IPS DF 4.7 (cell line): Measurements from ENCODE around the gene AFG1L.
"Not testable (repeated sequence)": the region's sequence is repeated elsewhere in the genome, so short reads cannot be mapped to it uniquely, and the experiment has no call there.

Experiments
- DNase-seq: peaks from one replicate; pipeline ENCODE4 v3.0.0-alpha.2; 2013; ENCODE audit warnings: low spot score; ENCODE audit errors: extremely low read depth

The AFG1L gene

DNA sequence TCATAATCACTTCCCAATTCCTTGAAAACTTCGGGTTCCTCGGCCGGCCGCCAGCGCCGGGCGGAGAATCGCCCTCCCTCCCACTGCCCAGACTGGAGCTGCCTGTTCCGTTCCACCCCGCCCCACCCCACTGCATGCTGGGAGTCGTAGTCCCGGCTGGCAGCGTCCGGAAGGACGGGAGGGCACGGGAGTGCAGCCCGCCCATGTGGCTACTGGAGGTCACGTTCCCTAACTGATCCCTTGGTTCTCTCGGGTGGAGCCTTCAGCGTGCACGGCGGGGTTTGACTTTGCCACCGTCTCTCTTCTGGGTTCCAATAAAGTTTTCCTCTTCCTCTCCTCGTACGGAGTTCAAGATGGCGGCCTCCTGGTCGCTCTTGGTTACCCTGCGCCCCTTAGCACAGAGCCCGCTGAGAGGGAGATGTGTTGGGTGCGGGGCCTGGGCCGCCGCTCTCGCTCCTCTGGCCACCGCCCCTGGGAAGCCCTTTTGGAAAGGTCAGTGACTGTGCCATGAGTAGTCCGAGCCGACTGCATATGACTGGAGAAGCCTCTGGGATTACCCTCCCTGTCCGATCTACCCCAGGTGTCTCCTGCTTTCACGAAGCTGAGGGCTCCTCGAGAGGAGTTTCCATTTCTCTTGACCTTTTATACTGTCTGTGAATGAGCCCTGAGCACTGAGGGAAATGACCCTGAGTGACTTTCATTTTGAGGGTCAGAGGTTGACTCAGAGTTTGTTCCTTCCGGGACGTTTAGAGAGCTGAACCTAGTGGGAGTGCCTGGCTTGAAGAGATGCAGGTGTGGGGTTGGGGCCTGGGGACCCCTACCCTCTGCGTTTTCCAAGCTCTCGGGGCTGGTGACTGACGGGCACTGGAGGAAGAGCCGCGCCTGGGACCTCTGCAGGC lies at the start of gene AFG1L:
TSS of gene AFG1L (plus strand) at position 328 of the 899 bp plus-strand sequence. CDS start at position 354, 26 bp downstream.
- peak; percentile 46 for DNase-seq

DNA sequence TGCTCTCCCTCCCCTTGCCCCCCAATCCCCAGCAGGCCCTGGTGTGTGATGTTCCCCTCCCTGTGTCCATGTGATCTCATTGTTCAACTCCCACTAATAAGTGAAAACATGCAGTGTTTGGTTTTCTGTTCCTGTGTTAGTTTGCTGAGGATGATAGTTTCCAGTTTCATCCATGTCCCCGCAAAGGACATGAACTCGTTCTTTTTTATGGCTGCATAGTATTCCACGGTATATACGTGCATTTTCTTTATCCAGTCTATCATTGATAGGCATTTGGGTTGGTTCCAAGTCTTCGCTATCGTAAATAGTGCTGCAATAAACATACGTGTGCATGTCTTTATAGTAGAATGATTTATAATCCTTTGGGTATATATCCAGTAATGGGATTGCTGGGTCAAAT lies 49.8 kb upstream of the AFG1L start:
- DNase-seq, result not testable (repeated sequence)

DNA sequence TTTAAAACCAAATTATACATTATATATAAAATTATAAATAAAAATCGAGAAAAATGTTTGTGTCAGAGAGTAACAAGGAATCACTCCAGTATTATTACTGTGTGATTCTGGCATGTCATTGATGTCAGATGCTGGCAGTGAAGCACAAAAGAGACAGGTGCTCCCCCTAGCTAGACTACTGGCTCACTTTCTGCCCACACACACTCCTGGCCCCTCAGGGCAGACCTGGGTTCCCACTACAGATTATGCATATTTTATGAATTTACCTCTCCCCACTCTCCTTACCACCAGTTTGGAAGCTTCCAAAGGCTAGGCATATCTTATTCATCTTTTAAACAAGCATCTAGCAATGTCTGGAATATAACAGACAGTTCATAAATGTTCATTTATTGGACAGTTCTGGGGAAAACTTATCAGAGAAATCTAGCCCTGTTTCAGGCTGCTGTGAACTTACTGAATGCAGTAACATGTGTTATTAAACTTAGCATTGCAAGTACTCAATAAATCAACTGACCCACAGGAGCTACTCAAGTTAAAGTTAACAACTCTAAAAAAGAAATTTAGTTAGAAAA lies 46.8 kb upstream of the AFG1L start:
- DNase-seq, result no peak

DNA sequence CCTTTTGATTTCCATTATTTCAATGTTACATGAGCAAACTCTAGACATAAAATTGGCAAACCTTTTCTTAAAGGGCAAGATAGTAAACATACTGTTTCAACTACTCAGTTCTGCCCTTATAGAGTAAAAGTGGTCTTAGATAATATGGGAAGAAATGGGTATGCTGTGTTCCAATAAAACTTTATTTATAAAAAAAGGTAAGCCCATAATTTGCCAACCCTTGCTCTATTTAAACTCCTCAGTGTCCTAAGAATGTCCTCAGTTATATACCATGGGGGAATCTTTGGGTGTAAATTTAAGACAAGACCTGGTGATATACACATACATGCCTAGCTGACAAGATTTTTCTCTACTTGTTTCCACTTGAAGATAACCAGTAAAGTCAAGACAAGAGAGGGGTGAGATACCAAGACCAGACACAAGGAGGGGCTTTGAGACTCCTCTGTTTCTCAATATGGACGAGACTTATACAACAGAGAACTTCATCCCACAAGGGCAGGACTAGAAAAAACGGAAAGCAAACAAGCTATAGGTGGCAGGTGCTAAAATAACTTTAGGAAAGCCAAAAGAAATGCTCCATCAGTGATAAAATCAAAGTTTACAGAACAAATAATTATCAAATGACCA lies 44.5 kb upstream of the AFG1L start:
- no peak for DNase-seq

DNA sequence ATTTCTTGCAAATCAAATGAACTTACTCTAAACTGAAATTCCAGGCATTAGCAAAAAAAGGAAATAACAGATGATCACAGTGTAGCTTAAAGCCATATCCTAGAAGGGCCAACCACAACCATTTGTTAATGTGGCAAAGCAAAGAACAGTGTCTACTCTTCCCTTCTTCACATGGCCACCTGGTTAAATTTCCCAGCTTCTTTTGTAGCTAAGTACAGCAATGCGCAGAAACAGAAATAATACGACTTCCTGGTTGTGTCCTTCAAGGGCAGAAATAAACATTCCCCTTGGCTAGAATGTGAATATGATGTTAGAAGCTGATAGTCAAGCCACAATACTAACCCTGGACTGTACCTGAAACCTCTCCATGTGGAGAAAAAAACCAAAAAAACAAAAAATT lies 43.6 kb upstream of the AFG1L start:
- no peak for DNase-seq

DNA sequence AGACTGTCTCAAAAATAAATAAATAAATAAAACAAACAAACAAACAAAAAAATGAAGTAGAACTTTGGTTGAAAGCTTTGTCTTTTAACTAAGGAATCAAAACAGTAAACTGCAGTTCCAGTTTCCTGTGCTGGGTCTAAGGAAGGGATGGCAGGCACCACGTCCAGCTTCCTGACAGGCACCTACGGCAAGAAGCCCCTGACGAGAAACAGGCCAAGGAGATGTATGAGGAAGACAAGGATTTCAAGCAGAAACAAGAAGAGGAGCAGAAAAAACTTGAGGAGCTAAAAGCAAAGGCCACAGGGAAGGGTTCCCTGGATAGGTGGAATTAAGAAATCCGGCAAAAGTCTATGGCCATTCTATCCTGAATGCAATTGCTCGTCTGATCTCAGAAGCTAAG lies 42.8 kb upstream of the AFG1L start:
- DNase-seq, result no peak

DNA sequence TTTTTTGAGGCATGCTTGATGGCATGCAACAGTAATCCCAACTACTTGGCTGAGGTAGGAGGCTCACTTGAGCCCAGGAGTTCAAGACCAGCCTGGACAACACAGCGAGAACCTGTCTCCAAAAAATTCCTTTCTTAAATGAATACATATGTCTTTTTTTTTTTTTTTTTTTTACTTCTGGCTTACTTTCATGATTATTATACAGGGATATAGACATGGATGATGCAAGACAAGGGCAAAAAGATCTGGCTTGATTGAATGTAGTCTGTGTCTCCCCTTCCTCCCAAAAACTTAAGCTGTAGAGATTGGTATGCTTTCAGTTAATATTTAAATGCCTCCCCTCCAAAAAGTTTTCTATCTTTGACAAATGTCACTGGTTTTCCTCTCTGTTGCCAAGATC lies 41.6 kb upstream of the AFG1L start:
- DNase-seq, result no peak

DNA sequence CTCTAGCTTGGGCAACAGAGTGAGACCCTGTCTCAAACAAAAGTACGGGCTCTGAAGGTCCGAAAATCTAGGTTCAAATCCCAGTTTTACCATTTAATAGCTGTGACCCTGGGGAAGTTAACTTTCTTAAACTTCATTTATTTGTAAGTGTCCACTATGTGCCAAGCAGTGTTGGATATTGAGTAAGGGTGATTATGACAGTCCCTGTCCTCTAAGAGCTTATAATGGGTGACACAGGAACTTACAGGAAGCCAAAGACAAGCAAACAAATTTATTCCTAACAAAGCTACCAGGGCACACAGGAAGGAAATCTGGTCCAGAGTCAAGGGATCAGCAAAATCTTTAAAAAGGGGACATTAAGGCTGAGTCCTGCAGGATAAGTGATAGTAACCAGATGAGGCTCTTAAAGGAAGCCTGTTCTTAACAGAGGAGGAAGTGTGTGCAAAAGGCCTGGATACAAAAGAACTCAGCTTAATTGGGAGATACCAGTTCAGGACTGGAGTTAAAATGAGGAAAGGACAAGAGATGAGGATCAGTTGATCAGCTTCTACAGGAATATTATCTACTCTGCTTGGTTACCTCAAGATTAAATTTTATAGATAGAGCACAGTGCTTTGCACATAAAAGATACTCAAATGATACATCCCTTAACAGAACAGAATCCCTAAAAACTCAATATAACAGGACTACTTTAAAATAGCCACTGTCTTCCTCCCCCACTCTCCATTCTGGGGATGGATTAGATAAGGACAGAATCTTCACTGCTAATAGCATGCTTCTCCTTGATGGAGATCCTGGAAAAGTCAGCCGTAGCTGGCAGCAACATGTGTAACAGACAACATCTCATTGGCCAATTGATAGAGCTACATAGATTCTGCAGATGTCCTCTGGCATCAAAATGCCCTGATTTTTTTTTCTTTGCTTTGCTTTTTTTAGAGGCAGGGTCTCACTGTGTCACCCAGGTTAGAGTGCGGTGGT lies 40.1 kb upstream of the AFG1L start:
- no peak for DNase-seq

DNA sequence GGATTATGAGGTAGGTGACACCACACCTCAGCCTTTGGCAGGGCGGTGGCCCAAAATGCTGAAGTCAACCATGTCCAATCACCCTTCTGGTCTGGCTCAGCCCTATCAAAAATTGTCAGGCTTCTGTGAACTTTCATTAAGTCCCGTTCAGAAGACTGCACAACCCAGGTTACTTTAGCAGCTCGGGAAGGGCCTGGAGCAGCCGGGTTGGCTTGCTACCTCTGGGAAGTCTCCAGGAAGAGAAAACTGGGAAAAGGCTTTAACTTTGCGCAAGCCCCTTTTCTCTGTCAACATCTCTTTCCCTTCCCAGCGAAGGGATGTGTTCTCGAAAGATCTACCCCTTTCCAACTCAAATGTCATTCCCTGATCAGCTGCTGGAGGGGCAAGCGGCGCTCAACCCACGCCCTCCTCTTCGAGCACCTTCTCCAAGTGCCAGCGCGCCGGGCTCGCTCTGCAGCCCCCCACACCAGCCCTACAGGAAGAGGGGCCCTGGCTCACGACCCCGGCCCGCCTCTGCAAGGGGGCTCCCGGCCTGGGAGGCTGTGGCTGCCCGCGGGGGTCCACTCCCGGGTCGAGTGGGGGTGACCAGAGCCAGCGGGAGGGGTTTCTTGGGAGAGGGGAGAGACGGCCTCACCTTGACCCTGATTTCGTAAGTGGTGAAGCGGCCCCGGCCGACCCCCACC lies 34.6 kb upstream of the AFG1L start:
- DNase-seq, result no peak

DNA sequence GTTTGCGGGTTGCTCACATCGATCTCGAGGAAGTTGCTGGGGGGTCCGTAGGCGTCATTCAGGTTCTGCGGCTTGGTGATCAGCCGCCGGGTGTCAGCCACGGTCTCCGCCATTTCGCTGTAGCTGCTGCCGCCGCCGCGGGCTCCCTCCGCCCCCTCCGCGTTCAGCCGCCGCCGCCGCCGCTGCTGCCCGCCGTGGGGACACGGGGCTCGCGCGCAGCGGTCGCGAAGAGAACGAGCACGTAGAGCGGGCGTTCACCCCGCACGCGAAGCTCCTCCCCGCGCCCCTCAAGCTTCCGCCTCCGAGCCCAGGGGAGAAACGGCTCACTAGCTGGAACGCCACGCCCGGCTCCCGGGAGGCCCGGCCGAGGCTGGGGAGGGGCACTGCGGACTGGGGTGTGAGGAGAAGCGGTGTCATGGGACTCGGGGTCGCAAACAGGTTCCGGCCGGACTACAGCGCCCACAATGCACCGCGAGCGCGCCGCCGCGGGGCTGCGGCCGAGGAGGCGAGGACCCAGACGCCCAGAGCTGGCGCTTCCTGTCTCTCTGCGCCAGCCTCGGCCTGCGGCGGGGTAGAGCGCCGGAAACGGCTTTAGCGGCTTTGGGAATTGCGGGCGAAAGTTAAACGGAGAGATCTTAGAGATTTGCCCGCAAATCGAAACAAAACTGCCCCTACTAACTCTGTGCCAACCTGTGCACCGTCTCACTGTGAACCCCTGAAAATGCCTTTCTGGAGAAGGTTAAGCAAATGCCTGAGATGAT lies 33.9 kb upstream of the AFG1L start, which contains the start of gene SNX3:
TSS of gene SNX3 (minus strand) at position 232 of the 761 bp plus-strand sequence. CDS start at position 113, 119 bp downstream.
- no peak for DNase-seq

DNA sequence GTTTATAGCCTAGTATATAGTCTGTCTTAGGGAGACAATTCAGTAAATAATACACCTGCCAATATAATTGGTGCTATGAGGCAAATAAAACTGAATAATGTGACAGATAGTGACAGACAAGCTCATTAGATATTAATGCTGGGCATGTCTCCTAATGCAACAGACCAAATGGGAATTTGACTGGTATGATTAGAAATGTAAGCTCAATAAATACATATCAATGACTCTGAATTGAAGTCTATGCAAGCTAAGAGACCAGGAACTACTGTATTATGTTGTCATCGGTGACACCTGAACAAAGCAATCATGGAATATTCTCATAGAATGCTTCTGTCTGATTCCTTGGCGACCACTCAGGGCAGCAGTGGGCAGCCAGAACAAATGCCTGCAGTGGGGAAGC lies 31.5 kb upstream of the AFG1L start:
- no peak for DNase-seq

DNA sequence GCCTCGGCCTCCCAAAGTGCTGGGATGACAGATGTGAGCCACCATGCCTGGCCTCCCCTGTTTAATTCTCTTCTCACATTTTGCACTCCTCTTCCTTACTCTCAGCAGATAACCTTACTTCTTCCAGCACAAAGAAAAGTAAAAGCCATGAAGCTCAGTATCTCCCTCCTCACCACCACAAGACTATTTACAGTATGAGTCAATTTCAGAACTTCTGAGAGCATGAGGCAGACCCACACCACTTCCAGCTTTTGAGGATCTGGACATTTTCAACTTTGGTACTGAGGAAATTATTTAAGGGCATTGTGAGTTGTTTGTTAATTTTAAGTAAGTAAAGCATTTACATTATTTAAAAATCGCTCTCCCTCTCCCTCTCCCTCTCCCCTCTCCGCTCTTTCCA lies 26.0 kb upstream of the AFG1L start:
- DNase-seq, result no peak

DNA sequence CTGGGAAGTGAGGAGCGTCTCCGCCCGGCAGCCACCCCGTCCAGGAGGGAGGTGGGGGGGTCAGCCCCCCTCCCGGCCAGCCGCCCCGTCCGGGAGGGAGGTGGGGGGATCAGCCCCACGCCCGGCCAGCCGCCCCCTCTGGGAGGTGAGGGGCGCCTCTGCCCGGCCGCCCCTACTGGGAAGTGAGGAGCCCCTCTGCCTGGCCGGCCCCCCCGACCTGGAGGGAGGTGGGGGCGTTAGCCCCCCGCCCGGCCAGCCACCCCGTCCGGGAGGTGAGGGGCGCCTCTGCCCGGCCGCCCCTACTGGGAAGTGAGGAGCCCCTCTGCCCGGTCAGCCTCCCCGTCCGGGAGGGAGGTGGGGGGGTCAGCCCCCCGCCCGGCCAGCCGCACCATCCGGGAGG lies 24.9 kb upstream of the AFG1L start:
- DNase-seq, result not testable (repeated sequence)

DNA sequence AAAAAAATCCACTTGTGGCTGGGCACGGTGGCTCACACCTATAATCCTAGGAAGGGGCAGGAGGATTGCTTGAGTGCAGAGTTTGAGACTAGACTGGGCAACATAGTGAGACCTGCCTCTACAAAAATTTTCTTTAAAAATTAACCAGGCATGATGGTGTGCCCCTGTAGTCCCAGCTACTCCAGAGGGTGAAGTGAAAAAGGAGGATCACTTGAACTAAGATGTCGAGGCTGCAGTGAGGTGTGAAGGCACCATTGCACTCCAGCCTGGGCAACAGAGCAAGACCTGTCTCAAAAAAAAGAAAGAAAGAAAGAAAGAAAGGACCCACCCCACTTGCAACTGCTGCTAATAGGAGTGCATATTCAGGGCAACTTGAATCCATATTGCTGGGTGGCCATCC lies 20.3 kb upstream of the AFG1L start:
- DNase-seq, result no peak

DNA sequence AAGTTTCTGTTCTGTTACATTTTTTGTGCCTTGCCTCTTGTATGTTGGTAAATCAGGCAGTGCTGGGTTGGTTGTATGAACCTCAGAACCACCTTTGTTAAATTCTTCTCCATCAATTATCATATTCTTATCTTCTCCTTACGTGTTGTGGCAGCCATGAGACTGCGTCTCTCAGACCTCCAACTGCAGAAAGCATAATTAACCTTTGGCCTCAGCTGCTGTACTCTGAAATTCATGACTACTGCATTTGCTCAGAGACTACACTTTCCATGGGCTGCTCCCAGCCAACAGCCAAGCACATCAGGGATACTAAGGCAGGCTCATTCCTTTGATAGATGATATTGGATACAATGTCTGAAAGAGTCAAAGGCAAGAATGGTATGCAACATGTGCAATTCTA lies 18.9 kb upstream of the AFG1L start:
- no peak for DNase-seq

DNA sequence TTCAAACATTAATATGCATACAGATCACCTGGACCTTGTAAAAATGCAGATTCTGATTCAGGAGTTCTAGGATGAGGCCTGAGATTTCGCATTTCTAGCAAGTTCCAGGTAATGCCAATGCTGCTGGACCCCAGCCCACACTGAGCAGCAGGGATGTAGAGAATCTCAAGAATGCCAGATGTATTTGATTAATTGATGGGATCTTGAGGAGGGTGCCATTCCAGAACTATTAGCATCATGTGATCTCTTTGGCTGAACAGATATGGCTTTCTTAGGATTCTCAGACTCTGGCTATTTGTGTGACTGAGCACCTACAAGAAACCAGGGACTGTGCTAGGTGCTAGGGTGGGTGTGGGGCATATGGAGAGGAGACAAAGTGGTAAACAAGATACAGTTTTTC lies 17.6 kb upstream of the AFG1L start:
- DNase-seq, result no peak

DNA sequence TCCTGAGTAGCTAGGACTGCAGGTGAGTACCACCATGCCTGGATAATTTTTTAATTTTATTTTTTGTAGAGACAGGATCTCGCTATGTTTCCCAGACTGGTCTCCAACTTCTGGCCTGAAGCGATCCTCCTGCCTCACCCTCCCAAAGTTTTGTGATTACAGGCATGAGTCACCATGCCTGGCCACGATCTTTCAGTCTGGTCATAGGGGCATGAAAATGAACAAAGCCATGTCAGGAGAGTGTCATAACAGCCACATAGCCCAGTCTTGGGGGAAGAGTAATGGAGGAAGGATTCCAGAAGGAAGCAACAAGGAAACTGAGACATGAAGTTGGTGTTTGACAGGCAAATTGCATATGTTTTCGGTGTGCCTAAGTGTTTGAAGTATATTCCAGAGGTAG lies 17.0 kb upstream of the AFG1L start:
- no peak for DNase-seq

DNA sequence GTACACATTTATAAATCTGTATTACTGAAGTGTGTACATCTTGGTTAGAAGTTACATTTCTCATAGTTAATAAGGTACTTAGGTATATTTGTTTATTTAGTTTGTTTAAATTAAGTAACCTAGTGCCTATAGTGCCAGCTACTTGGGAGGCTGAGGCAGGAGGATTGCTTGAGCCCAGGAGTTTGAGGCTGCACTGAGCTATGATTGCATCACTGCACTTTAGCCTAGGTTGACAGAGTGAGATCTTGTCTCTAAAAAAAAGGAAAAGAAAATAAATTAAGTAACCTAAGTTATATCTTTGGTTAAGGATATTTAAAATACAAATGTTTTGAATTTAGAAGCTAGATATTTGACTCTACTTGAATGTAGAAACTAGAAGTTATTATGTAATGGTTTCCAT lies 9.5 kb upstream of the AFG1L start:
- no peak for DNase-seq

DNA sequence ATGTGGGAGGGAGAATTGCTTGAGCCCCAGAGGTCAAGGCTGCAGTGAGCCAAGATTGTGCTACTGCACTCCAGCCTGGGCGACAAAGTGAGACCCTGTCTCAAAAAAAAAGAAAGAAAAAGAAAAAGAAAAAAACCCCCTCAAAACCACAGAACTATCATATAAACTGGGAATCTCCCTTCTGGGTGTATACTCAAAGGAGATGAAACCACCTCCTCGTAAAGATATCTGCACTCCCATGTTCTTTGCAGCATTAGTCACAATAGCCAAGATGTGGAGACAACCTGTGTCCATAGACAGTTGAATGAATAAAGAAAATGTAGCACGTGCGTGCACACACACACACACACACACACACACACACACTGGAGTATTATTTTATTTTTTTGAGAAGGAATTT lies 8.5 kb upstream of the AFG1L start:
- no peak for DNase-seq

DNA sequence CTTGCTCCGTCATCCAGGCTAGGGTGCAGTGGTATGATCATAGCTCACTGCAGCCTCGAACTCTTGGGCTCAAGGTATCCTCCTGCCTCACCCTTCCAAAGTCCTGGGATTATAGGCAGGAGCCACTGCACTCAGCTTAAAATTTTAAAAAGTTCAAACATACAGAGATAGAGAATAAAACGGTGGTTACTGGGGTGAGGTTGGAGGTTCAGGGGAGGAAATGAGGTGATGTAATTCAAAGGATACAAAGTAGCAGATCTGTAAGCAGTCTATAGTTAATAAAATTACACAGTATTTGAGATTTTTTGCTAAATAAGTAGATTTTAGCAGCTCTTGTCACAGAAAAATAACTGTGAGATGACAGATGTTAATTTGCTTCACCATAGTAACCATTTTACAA lies 7.5 kb upstream of the AFG1L start:
- no peak for DNase-seq
